A673 (cell line): ENCODE measurements around the gene RRP8. TPM values are rescaled to one million over a fixed set of nuclear protein-coding genes. Genes with fewer than 3 reads are reported as not detected.
A peak's percentile ranks its signal among the peaks of the same experiment; 100 is the strongest.

Experiments
- BruUV-seq: library from RNA; stranded (reverse); fragments of 400-500 nt; replicated peaks from 2 replicates; lab custom pipeline; 2021; lab: Mats Ljungman, UMichigan
- CTCF ChIA-PET: fragments of 300-600 bp; sonication (Branson Sonifier 250); formaldehyde crosslinking; loops from one replicate; lab custom pipeline; 2022; ENCODE audit warnings: antibody characterized with exemption; lab: Charles Lee
- POLR2A ChIA-PET: fragments of 300-600 bp; sonication (Branson Sonifier 250); formaldehyde crosslinking; loops from one replicate; lab custom pipeline; 2022; ENCODE audit warnings: antibody characterized with exemption; ENCODE audit not compliant: low non-redundant PET; lab: Charles Lee
- DNase-seq: peaks from one replicate; pipeline ENCODE4 v3.0.0-alpha.2; 2015; ENCODE audit warnings: low spot score
- H3K27ac ChIP-seq: fragments of 200-600 bp; sonication (generic); 2 replicates; pipeline ENCODE4 v1.5.1; 2016; ENCODE audit warnings: mixed run types, low read depth, mild to moderate bottlenecking, mixed read lengths, antibody characterized with exemption, low read length; ENCODE audit not compliant: poor library complexity, severe bottlenecking
- H3K27me3 ChIP-seq: fragments of 200-600 bp; sonication (generic); replicated peaks from 2 replicates; pipeline ENCODE4 v1.6.1; 2017; ENCODE audit warnings: mixed run types, low read depth, mild to moderate bottlenecking, mixed read lengths, antibody characterized with exemption, low read length; ENCODE audit not compliant: insufficient read depth, poor library complexity
- H3K36me3 ChIP-seq: fragments of 200-600 bp; sonication (generic); 2 replicates; pipeline ENCODE4 v1.6.1; 2016; ENCODE audit warnings: mixed run types, mild to moderate bottlenecking, mixed read lengths, antibody characterized with exemption, low read length; ENCODE audit not compliant: insufficient read depth, poor library complexity, severe bottlenecking
- H3K4me1 ChIP-seq: fragments of 200-600 bp; sonication (generic); 2 replicates; pipeline ENCODE4 v1.6.1; 2017; ENCODE audit warnings: mixed run types, mild to moderate bottlenecking, mixed read lengths, antibody characterized with exemption, low read length; ENCODE audit not compliant: insufficient read depth, poor library complexity, severe bottlenecking
- H3K4me3 ChIP-seq: fragments of 200-600 bp; sonication (generic); 2 replicates; pipeline ENCODE4 v1.5.1; 2016; ENCODE audit warnings: low read depth, mixed run types, mild to moderate bottlenecking, mixed read lengths, low read length; ENCODE audit not compliant: poor library complexity, severe bottlenecking
- H3K9me3 ChIP-seq: fragments of 200-600 bp; sonication (generic); 2 replicates; pipeline ENCODE4 v1.6.1; 2016; ENCODE audit warnings: mixed run types, low read depth, mild to moderate bottlenecking, mixed read lengths, antibody characterized with exemption, low read length; ENCODE audit not compliant: poor library complexity, severe bottlenecking
- EZH2 ChIP-seq: fragments of 200-600 bp; sonication (generic); IDR thresholded peaks from 2 replicates; pipeline ENCODE4 v1.6.1; 2017; ENCODE audit warnings: borderline replicate concordance, low read depth, mild to moderate bottlenecking, mixed read lengths, antibody characterized with exemption, low read length; ENCODE audit not compliant: poor library complexity, severe bottlenecking
- intact Hi-C: fragments of 100-400 bp; cut with micrococcal nuclease; formaldehyde crosslinking; loops from one replicate; pipeline ENCODE4 v1.10.0; 2022; ENCODE audit not compliant: unreplicated experiment
- total RNA-seq: library from RNA; stranded (reverse); gene quantifications from 2 replicates; pipeline ENCODE4 v1.2.3, GENCODE V29; 2021
- TF ChIP-seq, protein P1 (sequence below): fragments of 300-800, 200-600 bp; sonication (generic); conservative IDR thresholded peaks from 2 replicates; pipeline ENCODE4 v1.5.1; 2017; ENCODE audit warnings: low read depth, mild to moderate bottlenecking, antibody characterized with exemption, low read length, moderate library complexity, mixed read lengths

RRP8 gene
- total RNA-seq, 1 experiment from 2014 or later: 21.6 TPM

- TF ChIP-seq EZH2: no peak
- TF ChIP-seq, protein P1, sequence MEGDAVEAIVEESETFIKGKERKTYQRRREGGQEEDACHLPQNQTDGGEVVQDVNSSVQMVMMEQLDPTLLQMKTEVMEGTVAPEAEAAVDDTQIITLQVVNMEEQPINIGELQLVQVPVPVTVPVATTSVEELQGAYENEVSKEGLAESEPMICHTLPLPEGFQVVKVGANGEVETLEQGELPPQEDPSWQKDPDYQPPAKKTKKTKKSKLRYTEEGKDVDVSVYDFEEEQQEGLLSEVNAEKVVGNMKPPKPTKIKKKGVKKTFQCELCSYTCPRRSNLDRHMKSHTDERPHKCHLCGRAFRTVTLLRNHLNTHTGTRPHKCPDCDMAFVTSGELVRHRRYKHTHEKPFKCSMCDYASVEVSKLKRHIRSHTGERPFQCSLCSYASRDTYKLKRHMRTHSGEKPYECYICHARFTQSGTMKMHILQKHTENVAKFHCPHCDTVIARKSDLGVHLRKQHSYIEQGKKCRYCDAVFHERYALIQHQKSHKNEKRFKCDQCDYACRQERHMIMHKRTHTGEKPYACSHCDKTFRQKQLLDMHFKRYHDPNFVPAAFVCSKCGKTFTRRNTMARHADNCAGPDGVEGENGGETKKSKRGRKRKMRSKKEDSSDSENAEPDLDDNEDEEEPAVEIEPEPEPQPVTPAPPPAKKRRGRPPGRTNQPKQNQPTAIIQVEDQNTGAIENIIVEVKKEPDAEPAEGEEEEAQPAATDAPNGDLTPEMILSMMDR: no peak
- H3K36me3 ChIP-seq: peaks cover 36% of the 10 kb centered on the region
- no peak for DNase-seq
- BruUV-seq: no TSS peak
- peak overlapping the region; percentile 74 for H3K27ac ChIP-seq
- POLR2A ChIA-PET: no interaction called here
- peaks cover 14% of the 10 kb centered on the region for H3K4me1 ChIP-seq
- CTCF ChIA-PET: no interaction called here
- H3K27me3 ChIP-seq: no peaks in the 10 kb centered on the region
- H3K4me3 ChIP-seq: no peak overlapping the region
- no peaks in the 10 kb centered on the region for H3K9me3 ChIP-seq
- intact Hi-C loops: loop anchor here (5.0 kb wide), 1 partner anchor 125 kb away; the partner anchor contains the start of genes ARFIP2 and TIMM10B
These were observed 3.9 kb upstream of the RRP8 start for GRCh38 chr11:6607190-6607795.

- intact Hi-C loops: loop anchor here (5.0 kb wide), 1 partner anchor 124 kb away; the partner anchor contains the start of genes ARFIP2 and TIMM10B
- peak; percentile 78 for DNase-seq
- Histone ChIP-seq H3K36me3 (peaks cover 36% of the 10 kb centered on the region), H3K9me3 (no peaks in the 10 kb centered on the region), H3K4me1 (peaks cover 14% of the 10 kb centered on the region), H3K27me3 (no peaks in the 10 kb centered on the region), H3K4me3 (no peak overlapping the region), H3K27ac (peak overlapping the region; percentile 82)
- no TSS peak for BruUV-seq
- no peak for TF ChIP-seq EZH2
- TF ChIP-seq, protein P1: no peak
- ChIA-PET POLR2A (no interaction called here), CTCF (no interaction called here)
These were observed 3.2 kb upstream of the RRP8 start for GRCh38 chr11:6606471-6607189.

- H3K9me3 ChIP-seq: no peaks in the 10 kb centered on the region
- CTCF ChIA-PET: no interaction called here
- peak overlapping the region; percentile 78 for H3K27ac ChIP-seq
- H3K27me3 ChIP-seq: no peaks in the 10 kb centered on the region
- POLR2A ChIA-PET: no interaction called here
- H3K4me1 ChIP-seq: peaks cover 10% of the 10 kb centered on the region
- H3K36me3 ChIP-seq: peaks cover 39% of the 10 kb centered on the region
- no peak for TF ChIP-seq EZH2
- TF ChIP-seq, protein P1: no peak
- peak overlapping the region; percentile 74 for H3K4me3 ChIP-seq
- intact Hi-C loops: loop anchor here (5.0 kb wide), 2 partner anchors 72 to 122 kb away; partner anchors contain the start of genes ARFIP2 and TIMM10B
- no TSS peak for BruUV-seq
- DNase-seq: no peak
These were observed 1.4 kb upstream of the RRP8 start for GRCh38 chr11:6604790-6605189.
